Kidney epithelial cell (primary cell): ENCODE data around the gene ENTPD6. TPM values are rescaled to one million over a fixed set of nuclear protein-coding genes. Genes with fewer than 3 reads are reported as not detected.
"Not testable (repeated sequence)": the region's sequence is repeated elsewhere in the genome, so short reads cannot be mapped to it uniquely, and the experiment has no call there.

Source experiments
- DNase-seq: peaks from one replicate; pipeline ENCODE4 v3.0.0-alpha.2; 2010; ENCODE audit warnings: low read depth
- H3K27me3 ChIP-seq: 2 replicates; pipeline ENCODE4 v1.6.0; 2011; ENCODE audit warnings: low read length; ENCODE audit not compliant: control insufficient read depth, insufficient read depth
- H3K36me3 ChIP-seq: 2 replicates; pipeline ENCODE4 v1.5.1; 2011; ENCODE audit warnings: low read length; ENCODE audit not compliant: control insufficient read depth, insufficient read depth
- H3K4me3 ChIP-seq: 2 replicates; pipeline ENCODE4 v1.5.1; 2011; ENCODE audit warnings: low read depth, mild to moderate bottlenecking, control low read depth, low read length
- CTCF ChIP-seq: IDR thresholded peaks from 2 replicates; pipeline ENCODE4 v1.5.1; 2011; ENCODE audit warnings: mild to moderate bottlenecking, moderate library complexity, low read length, control low read depth, inconsistent platforms; ENCODE audit not compliant: insufficient read depth, poor library complexity, severe bottlenecking
- total RNA-seq: library from RNA; depleted of rRNA; stranded (reverse); fragments of >200 nt; gene quantifications from 2 replicates; pipeline ENCODE4 v1.2.3, GENCODE V29; 2015

Gene ENTPD6
- total RNA-seq, 1 donor from 2014 or later, result 80.1 TPM

- no peak for TF ChIP-seq CTCF
- no peaks in the 10 kb centered on the region for H3K36me3 ChIP-seq
- H3K27me3 ChIP-seq, result no peaks in the 10 kb centered on the region
- DNase-seq, result no peak
- H3K4me3 ChIP-seq, result no peak overlapping the region
Observed at GRCh38 chr20:25173321-25173720, 22.2 kb upstream of the ENTPD6 start.

GRCh38 chr20:25173886-25174308 lies 21.6 kb upstream of the ENTPD6 start:
- Histone ChIP-seq H3K4me3 (no peak overlapping the region), H3K36me3 (no peaks in the 10 kb centered on the region), H3K27me3 (no peaks in the 10 kb centered on the region)
- TF ChIP-seq CTCF, result no peak
- DNase-seq, result no peak

- TF ChIP-seq CTCF, result no peak
- Histone ChIP-seq H3K4me3 (no peak overlapping the region), H3K27me3 (no peaks in the 10 kb centered on the region), H3K36me3 (no peaks in the 10 kb centered on the region)
- DNase-seq, result no peak
Observed at GRCh38 chr20:25176184-25176583, 19.3 kb upstream of the ENTPD6 start.

GRCh38 chr20:25177890-25178321 lies 17.6 kb upstream of the ENTPD6 start:
- Histone ChIP-seq H3K36me3 (no peaks in the 10 kb centered on the region), H3K27me3 (no peaks in the 10 kb centered on the region), H3K4me3 (no peak overlapping the region)
- no peak for DNase-seq
- no peak for TF ChIP-seq CTCF

GRCh38 chr20:25178563-25179438 lies 16.7 kb upstream of the ENTPD6 start:
- peak; percentile 14 for DNase-seq
- peak; percentile 85 for TF ChIP-seq CTCF
- Histone ChIP-seq H3K27me3 (no peaks in the 10 kb centered on the region), H3K4me3 (no peak overlapping the region), H3K36me3 (no peaks in the 10 kb centered on the region)

- DNase-seq, result no peak
- H3K27me3 ChIP-seq, result no peaks in the 10 kb centered on the region
- no peak for TF ChIP-seq CTCF
- no peaks in the 10 kb centered on the region for H3K36me3 ChIP-seq
- H3K4me3 ChIP-seq, result no peak overlapping the region
Observed at GRCh38 chr20:25179439-25180089, 15.9 kb upstream of the ENTPD6 start.

- DNase-seq, H3K4me3 ChIP-seq, H3K36me3 ChIP-seq, H3K27me3 ChIP-seq: not testable (repeated sequence)
Observed at GRCh38 chr20:25184391-25184790, 11.1 kb upstream of the ENTPD6 start.
